Liver (tissue), 9 donors: ENCODE results near the gene EVC2. TPM values are rescaled to one million over a fixed set of nuclear protein-coding genes. Genes with fewer than 3 reads are reported as not detected.

ENCODE experiments used
- DNase-seq: peaks from one replicate; pipeline ENCODE4 v3.0.0-alpha.2; 2017; ENCODE audit warnings: low spot score
- H3K27ac ChIP-seq, 2 donors: one replicate each; pipeline ENCODE4 v1.7.0; 2013; ENCODE audit warnings: inconsistent platforms in 2 of 2, low read length in 2 of 2, control low read depth in 1 of 2, low read depth in 1 of 2, mild to moderate bottlenecking in 1 of 2
- H3K27me3 ChIP-seq, 4 donors: one replicate each; pipeline versions ENCODE4 v1.6.1 to v1.7.0; 2013; ENCODE audit warnings: low read length in 3 of 4, inconsistent platforms in 1 of 4, mild to moderate bottlenecking in 1 of 4, moderate library complexity in 1 of 4; ENCODE audit not compliant: control insufficient read depth in 4 of 4, insufficient read depth in 4 of 4
- H3K36me3 ChIP-seq, 4 donors: one replicate each; pipeline versions ENCODE4 v1.6.1 to v1.7.0; 2013; ENCODE audit warnings: low read length in 3 of 4, mild to moderate bottlenecking in 3 of 4, low read depth in 1 of 4, moderate library complexity in 1 of 4; ENCODE audit not compliant: control insufficient read depth in 4 of 4, insufficient read depth in 3 of 4
- H3K4me1 ChIP-seq, 4 donors: one replicate each; pipeline versions ENCODE4 v1.6.1 to v1.7.0; 2013; ENCODE audit warnings: low read length in 3 of 4, mild to moderate bottlenecking in 3 of 4, moderate library complexity in 1 of 4; ENCODE audit not compliant: control insufficient read depth in 4 of 4, insufficient read depth in 4 of 4
- H3K4me3 ChIP-seq, 3 donors: one replicate each; pipeline versions ENCODE4 v1.6.1 to v1.7.0; 2013; ENCODE audit warnings: low read length in 3 of 3, control low read depth in 1 of 3, low read depth in 1 of 3, mild to moderate bottlenecking in 1 of 3
- H3K9ac ChIP-seq, 2 donors: one replicate each; pipeline ENCODE4 v1.7.0; 2013; ENCODE audit warnings: low read length in 2 of 2, mild to moderate bottlenecking in 2 of 2, moderate library complexity in 2 of 2, control low read depth in 1 of 2, low read depth in 1 of 2
- H3K9me3 ChIP-seq, 4 donors: one replicate each; pipeline versions ENCODE4 v1.6.1 to v1.7.0; 2013; ENCODE audit warnings: low read length in 3 of 4; ENCODE audit not compliant: control insufficient read depth in 4 of 4
- ATF3 ChIP-seq: IDR thresholded peaks from 2 replicates; pipeline ENCODE4 v1.6.1; 2016; ENCODE audit warnings: antibody characterized with exemption
- EGR1 ChIP-seq, 2 donors: IDR thresholded peaks; 2 replicates each; pipeline ENCODE4 v1.6.1; 2016 to 2018; ENCODE audit warnings: antibody characterized with exemption in 2 of 2, low read depth in 2 of 2
- FOXA1 ChIP-seq: IDR thresholded peaks from 2 replicates; pipeline ENCODE4 v1.6.1; 2016; ENCODE audit warnings: antibody characterized with exemption
- FOXA2 ChIP-seq: IDR thresholded peaks from 2 replicates; pipeline ENCODE4 v1.6.1; 2016; ENCODE audit warnings: antibody characterized with exemption
- GABPA ChIP-seq, 2 donors: IDR thresholded peaks in 1 of 2; conservative IDR thresholded peaks in 1 of 2; 2 replicates each; pipeline ENCODE4 v1.6.1; 2016; ENCODE audit warnings: antibody characterized with exemption in 2 of 2, mild to moderate bottlenecking in 1 of 2, moderate library complexity in 1 of 2
- HNF4A ChIP-seq, 2 donors: conservative IDR thresholded peaks; 2 replicates each; pipeline ENCODE4 v1.6.1; 2016; ENCODE audit warnings: antibody characterized with exemption in 2 of 2, mild to moderate bottlenecking in 2 of 2
- HNF4G ChIP-seq: IDR thresholded peaks from 2 replicates; pipeline ENCODE4 v1.6.1; 2016; ENCODE audit warnings: antibody characterized with exemption
- JUND ChIP-seq, 2 donors: IDR thresholded peaks; 2 replicates each; pipeline ENCODE4 v1.6.1; 2016; ENCODE audit warnings: antibody characterized with exemption in 2 of 2
- NR2F2 ChIP-seq: IDR thresholded peaks from 2 replicates; pipeline ENCODE4 v1.6.1; 2016; ENCODE audit warnings: antibody characterized with exemption
- RAD21 ChIP-seq, 2 donors: IDR thresholded peaks; 2 replicates each; pipeline ENCODE4 v1.6.1; 2016; ENCODE audit warnings: antibody characterized with exemption in 2 of 2, mild to moderate bottlenecking in 2 of 2
- REST ChIP-seq: IDR thresholded peaks from 2 replicates; pipeline ENCODE4 v1.6.1; 2016; ENCODE audit warnings: antibody characterized with exemption, mild to moderate bottlenecking
- RXRA ChIP-seq, 2 donors: IDR thresholded peaks; 2 replicates each; pipeline ENCODE4 v1.6.1; 2017 to 2018; ENCODE audit warnings: antibody characterized with exemption in 2 of 2, mild to moderate bottlenecking in 1 of 2
- SP1 ChIP-seq: IDR thresholded peaks from 2 replicates; pipeline ENCODE4 v1.6.1; 2018; ENCODE audit warnings: antibody characterized with exemption, mild to moderate bottlenecking
- TAF1 ChIP-seq: conservative IDR thresholded peaks from 2 replicates; pipeline ENCODE4 v1.6.1; 2016; ENCODE audit warnings: antibody characterized with exemption, mild to moderate bottlenecking
- YY1 ChIP-seq: IDR thresholded peaks from 2 replicates; pipeline ENCODE4 v1.6.1; 2016; ENCODE audit warnings: antibody characterized with exemption, mild to moderate bottlenecking
- ZBTB33 ChIP-seq: IDR thresholded peaks from 2 replicates; pipeline ENCODE4 v1.6.1; 2016; ENCODE audit warnings: antibody characterized with exemption
- WGBS: extraction: QIAGEN DNeasy Blood & Tissue Kit; methylation state at CpG from one replicate; pipeline ENCODE4 v1.1.7; 2013; 5-methylcytosine and 5-hydroxymethylcytosine counted together
- polyA plus RNA-seq, 2 donors: library from polyadenylated mRNA; stranded (reverse) in 1 of 2; unstranded in 1 of 2; fragments of 200-250 nt in 1 of 2; fragments of >200 nt in 1 of 2; fragmentation: Nextera tagmentation in 1 of 2; extraction: Ambion mirVana in 1 of 2; gene quantifications; one replicate each; pipeline versions ENCODE4 v1.2.1 to v1.2.3, GENCODE V29; 2013 to 2015
- total RNA-seq, 2 donors: library from RNA; depleted of rRNA; stranded (reverse); fragments of >200 nt; gene quantifications; one replicate each; pipeline ENCODE4 v1.2.3, GENCODE V29; 2014
- TF ChIP-seq, protein P1 (sequence below): IDR thresholded peaks from 2 replicates; pipeline ENCODE4 v1.6.1; 2016; ENCODE audit warnings: antibody characterized with exemption
- donor health status: healthy.
- donor health status: healthy.
- donor health status: healthy.
- donor health status: healthy.
- donor health status: healthy.

Gene EVC2
- total and polyA plus RNA-seq, 4 donors: 0.26 to 1.3 (median 0.57) TPM

DNA sequence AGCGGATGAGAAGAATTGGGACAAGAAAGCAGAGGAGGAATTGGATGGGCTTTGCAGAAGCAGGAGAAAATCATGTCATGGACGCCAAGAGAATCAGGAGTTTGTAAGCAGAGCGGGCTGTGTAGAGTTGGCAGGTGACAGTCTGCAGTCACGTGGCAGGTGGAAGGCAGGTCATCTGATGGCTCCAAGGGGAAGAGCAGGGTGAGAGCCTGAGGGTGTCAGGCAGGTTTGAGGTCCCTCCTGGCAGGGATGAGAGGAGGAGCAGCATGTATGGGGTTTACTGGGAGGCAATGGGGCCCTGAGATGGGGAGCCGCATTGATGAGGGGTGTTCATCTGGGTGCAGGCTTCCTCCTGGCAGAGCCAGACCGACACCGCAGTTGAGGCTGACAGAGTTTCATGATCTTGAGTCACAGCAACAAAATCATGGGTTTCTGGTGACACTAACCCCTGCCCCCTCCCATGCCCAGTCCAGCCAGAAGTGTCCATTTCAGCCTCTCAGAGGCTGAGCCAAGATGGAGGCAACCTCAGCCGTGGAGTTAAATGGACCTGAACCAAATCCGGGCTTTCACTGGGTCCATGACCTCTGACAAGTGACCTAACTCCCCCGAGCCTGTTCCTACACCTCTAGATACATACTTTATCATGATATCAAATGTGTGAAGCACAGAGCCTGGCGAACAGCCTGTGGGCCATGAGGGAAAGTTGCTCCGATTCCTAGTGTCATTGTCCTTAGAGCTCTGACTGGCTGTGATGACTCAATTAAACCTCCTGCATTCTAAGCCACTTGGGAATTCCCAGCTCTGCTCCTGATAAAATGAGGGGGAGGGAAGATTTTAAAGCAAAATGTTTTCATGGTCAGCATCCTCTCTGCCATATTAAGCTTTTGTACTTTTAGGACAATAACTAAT, 38.7 kb upstream of the EVC2 start:
- H3K36me3 ChIP-seq: peaks cover 0 to 5% (median 2%) of the 10 kb centered on the region in 4 donors
- no peak for TF ChIP-seq ATF3
- no peak for TF ChIP-seq GABPA (IDR thresholded peaks at IDR 0.05 in 1 of 2, conservative IDR thresholded peaks at IDR 0.05 in 1 of 2)
- TF ChIP-seq, protein P1, sequence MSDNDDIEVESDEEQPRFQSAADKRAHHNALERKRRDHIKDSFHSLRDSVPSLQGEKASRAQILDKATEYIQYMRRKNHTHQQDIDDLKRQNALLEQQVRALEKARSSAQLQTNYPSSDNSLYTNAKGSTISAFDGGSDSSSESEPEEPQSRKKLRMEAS: no peak
- no peak for TF ChIP-seq RXRA (IDR thresholded peaks at IDR 0.05)
- TF ChIP-seq HNF4G: no peak
- no peak for TF ChIP-seq RAD21 (IDR thresholded peaks at IDR 0.05)
- no peak for TF ChIP-seq ZBTB33
- TF ChIP-seq NR2F2: no peak
- TF ChIP-seq SP1: no peak
- TF ChIP-seq TAF1: no peak
- TF ChIP-seq JUND (IDR thresholded peaks at IDR 0.05): no peak
- no peak for TF ChIP-seq FOXA1
- TF ChIP-seq REST: no peak
- no peak for TF ChIP-seq YY1
- TF ChIP-seq HNF4A (conservative IDR thresholded peaks at IDR 0.05): no peak

GRCh38 chr4:5746250-5746649, 37.9 kb upstream of the EVC2 start:
- Histone ChIP-seq H3K4me3 (no peak overlapping the region), H3K9me3 (no peaks in the 10 kb centered on the region), H3K4me1 (no peaks in the 10 kb centered on the region), H3K27ac (no peak overlapping the region), H3K36me3 (peaks cover 0 to 5% (median 2%) of the 10 kb centered on the region in 4 donors), H3K9ac (no peak overlapping the region), H3K27me3 (peaks cover 0 to 3% (median 0%) of the 10 kb centered on the region in 4 donors)
- whole genome bisulfite sequencing: 84% methylated on average over 5 of the region's 5 CpGs
- TF ChIP-seq FOXA2 (no peak), HNF4G (no peak), ZBTB33 (no peak), EGR1 (IDR thresholded peaks at IDR 0.05; ENCODE audit: low read depth in 2 of 2) (no peak), JUND (IDR thresholded peaks at IDR 0.05) (no peak), HNF4A (conservative IDR thresholded peaks at IDR 0.05) (no peak), FOXA1 (no peak), TAF1 (no peak), NR2F2 (no peak), REST (no peak)
- TF ChIP-seq, protein P1: no peak
- DNase-seq: no peak

More for the DNA sequence above, 38.7 kb upstream of the EVC2 start:
- Histone ChIP-seq H3K9me3 (no peaks in the 10 kb centered on the region), H3K27me3 (peaks cover 0 to 3% (median 0%) of the 10 kb centered on the region in 4 donors), H3K27ac (no peak overlapping the region), H3K9ac (no peak overlapping the region), H3K4me1 (no peaks in the 10 kb centered on the region), H3K4me3 (no peak overlapping the region)
- 72% methylated on average over 12 of the region's 12 CpGs for WGBS
- no peak for DNase-seq
